Thyroid gland (tissue), 4 donors: Measurements from ENCODE around the gene STK33.

Experiments
- POLR2A ChIP-seq, 2 donors: fragments of 450-650 bp; IDR thresholded peaks; one replicate each; pipeline ENCODE4 v1.6.1; 2017; ENCODE audit warnings: antibody characterized with exemption in 2 of 2, mild to moderate bottlenecking in 2 of 2, moderate library complexity in 1 of 2
- TF ChIP-seq, protein P1 (sequence below), 6 experiments: fragments of 200-600 bp in 3 of 6; fragments of 450-650 bp in 3 of 6; sonication (generic) in 3 of 6; IDR thresholded peaks; one replicate each; pipeline ENCODE4 v1.5.1; 2016 to 2019; ENCODE audit warnings: antibody characterized with exemption in 6 of 6, mild to moderate bottlenecking in 2 of 6, inconsistent platforms in 1 of 6, moderate library complexity in 1 of 6

DNA sequence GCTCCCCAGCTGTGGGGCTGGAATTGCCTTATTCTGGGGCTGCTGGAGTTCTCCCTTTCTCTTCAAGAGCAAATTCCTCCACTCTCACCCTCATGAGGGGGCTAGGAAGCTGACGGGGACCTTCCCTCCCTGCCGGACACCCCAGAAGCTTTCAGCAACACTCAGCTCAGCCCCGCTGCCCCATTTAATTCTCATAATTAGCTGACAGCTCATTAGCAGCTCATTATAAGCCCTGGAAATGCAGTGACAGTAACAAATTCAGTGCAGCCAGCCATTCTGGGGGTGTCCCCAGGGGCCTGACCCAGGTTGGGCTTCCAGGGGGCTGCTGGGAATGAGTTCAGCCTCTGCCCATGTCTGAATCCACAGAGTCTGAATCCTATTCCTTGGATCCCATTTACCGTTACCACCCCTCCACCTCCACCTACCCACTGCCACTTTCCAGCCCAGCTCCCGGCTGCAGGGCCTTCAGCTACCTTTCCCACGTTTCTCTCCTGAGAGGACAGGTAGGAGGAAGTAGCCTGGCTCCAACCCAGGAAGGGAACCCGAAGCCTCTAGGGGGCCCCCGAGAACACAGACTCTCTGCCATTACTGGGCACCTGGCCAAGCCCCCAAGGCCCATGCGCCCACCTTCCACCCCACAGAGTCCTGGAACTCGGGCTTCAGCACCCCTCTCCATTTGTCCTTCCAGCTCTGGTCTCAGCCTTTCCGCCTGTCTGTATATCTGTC is 228.6 kb downstream of the STK33 start:
- TF ChIP-seq, protein P1, sequence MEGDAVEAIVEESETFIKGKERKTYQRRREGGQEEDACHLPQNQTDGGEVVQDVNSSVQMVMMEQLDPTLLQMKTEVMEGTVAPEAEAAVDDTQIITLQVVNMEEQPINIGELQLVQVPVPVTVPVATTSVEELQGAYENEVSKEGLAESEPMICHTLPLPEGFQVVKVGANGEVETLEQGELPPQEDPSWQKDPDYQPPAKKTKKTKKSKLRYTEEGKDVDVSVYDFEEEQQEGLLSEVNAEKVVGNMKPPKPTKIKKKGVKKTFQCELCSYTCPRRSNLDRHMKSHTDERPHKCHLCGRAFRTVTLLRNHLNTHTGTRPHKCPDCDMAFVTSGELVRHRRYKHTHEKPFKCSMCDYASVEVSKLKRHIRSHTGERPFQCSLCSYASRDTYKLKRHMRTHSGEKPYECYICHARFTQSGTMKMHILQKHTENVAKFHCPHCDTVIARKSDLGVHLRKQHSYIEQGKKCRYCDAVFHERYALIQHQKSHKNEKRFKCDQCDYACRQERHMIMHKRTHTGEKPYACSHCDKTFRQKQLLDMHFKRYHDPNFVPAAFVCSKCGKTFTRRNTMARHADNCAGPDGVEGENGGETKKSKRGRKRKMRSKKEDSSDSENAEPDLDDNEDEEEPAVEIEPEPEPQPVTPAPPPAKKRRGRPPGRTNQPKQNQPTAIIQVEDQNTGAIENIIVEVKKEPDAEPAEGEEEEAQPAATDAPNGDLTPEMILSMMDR (IDR thresholded peaks at IDR 0.05) = peak in 1 of 6 experiments; percentile 15
- TF ChIP-seq POLR2A (IDR thresholded peaks at IDR 0.05) = no peak
